Subcutaneous adipose tissue (tissue), 4 donors: ENCODE results near the gene SLC25A22. TPM values are rescaled to one million over a fixed set of nuclear protein-coding genes. Genes with fewer than 3 reads are reported as not detected.

ENCODE experiments used
- total RNA-seq, 4 donors: library from RNA; depleted of rRNA; stranded (reverse); fragments of >200 nt; gene quantifications; one replicate each; pipeline ENCODE4 v1.1.0, GENCODE V29; 2016
- TF ChIP-seq, protein P1 (sequence below): fragments of 450-650 bp; IDR thresholded peaks from one replicate; pipeline ENCODE4 v1.5.1; 2016; ENCODE audit warnings: low read depth, mild to moderate bottlenecking, control low read depth, antibody characterized with exemption, moderate library complexity

The SLC25A22 gene
- total RNA-seq, 4 donors from 2014 or later, result 2.5 to 12.8 (median 3.7) TPM

DNA sequence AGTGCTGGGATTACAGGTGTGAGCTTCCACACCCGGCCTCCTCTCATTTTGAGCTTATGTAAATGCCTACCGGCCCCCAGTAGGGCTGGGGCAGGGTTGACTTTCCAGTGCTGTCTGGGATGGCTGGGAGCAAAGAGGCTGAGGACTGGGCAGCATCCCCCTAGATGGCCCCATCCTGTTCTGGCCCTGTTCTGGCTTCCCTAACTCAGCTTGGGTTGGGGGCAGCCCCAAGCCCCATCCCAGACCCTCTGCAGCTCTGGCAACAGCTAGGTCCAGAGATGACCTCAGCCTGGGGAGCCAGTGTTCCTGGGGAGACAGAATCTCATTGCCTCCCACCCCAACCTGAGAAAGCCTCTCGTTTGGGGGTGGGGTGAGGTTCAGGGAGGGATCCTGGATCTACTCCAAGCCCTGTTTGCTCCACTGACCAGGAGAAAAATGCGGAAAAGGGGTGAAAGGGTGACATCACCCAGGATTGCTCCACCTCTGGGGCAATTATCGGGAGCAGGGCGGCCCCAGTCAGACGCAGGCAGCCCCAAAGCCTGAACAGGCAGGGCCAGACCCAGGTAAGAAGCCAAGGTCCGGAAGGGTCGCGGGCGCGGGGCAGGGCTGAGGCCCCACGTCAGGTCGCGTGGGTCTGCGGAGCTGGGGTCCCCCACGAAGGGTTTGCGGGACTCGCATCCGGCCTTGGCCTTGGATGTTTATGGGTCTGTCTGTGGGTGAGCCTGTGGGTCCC, 20.5 kb upstream of the SLC25A22 start, which contains the start of gene PNPLA2:
PNPLA2 (plus strand) TSS at position 519 of the 733 bp plus-strand sequence. CDS start 805 bp downstream, outside the sequence.
- TF ChIP-seq, protein P1, sequence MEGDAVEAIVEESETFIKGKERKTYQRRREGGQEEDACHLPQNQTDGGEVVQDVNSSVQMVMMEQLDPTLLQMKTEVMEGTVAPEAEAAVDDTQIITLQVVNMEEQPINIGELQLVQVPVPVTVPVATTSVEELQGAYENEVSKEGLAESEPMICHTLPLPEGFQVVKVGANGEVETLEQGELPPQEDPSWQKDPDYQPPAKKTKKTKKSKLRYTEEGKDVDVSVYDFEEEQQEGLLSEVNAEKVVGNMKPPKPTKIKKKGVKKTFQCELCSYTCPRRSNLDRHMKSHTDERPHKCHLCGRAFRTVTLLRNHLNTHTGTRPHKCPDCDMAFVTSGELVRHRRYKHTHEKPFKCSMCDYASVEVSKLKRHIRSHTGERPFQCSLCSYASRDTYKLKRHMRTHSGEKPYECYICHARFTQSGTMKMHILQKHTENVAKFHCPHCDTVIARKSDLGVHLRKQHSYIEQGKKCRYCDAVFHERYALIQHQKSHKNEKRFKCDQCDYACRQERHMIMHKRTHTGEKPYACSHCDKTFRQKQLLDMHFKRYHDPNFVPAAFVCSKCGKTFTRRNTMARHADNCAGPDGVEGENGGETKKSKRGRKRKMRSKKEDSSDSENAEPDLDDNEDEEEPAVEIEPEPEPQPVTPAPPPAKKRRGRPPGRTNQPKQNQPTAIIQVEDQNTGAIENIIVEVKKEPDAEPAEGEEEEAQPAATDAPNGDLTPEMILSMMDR, result no peak

DNA sequence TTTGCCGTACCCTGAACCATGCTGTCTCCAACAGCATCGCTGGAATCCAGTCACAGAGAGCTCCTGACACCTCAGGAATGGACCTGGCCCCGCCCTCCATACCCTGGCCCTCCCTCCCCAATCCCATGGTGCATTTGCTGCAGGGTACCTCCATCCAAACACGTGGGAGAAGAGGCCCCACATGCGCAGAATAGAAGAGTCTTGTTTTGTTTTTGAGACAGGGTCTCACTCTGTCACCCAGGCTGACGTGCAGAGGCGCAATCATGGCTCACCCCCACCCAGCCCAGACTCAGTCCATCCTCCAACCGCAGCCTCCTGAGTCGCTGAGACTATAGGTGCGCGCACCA, 18.3 kb upstream of the SLC25A22 start:
- TF ChIP-seq, protein P1, result no peak

DNA sequence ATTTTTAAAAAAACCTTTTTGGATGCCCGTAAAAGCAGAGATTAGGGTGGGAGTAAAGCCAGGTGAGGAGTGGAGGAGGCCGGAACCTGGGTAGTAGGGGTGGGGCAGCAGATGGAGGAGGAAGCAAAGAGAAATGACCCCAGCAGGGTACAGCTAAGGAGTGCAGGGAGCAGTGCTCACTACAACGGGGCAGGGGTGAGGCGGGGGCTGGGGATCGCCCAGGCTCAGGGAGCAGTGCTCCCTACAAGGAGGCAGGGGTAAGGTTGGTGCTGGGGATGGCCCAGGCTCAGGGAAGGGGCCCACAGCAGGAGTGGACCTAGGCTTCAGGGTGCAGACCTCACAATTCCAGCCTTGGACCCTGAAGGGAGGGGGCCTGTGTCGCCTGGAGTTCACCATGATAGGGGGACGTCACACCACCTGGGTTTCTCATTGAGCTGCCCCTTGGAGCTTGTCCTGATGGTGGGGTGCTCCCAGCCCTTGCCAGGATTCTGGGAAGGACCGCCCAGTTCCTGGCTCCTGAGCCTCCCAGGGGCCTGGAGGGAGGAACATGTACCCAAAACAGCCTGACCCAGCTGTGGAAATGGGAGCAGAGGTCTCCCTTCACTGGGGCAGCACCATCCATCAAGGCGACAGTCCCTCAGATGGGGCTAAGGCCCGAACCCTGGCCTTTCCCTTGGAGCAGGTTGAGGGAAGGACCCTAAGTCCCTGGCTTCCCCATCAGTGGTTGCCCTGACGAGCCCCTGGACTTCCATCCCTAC, 17.8 kb upstream of the SLC25A22 start:
- TF ChIP-seq, protein P1, result no peak

DNA sequence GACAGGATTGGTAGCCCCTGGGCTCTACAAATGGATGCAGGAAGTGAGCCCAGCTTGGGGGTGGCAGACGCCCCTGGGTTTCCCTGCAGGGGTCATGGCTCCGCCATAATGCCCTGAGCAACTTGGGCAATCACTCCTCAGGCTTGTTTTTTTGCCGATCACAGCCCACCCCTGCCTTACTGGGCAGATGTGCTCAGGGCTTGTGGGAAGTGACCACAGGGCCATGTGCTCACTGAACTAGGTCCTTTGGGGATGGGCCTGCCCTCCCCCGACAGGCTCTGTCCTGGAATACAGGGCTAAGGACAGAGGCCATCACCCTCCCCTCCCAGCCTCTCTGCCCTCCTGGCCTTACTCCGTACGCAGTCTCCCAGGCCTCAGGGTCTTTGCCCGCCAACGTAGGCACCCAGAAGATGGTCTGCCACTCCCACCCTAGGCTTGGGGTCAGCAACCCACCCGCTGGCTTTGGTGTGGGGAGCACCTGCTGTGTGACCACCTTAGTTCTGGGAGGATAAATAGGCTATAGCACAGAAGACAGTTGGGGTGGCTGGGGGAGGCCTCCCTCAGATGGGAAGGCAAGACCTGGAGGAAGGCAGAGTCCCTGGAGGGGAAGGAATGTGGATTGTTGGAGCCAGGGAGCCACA, 15.5 kb upstream of the SLC25A22 start:
- TF ChIP-seq, protein P1, result no peak

DNA sequence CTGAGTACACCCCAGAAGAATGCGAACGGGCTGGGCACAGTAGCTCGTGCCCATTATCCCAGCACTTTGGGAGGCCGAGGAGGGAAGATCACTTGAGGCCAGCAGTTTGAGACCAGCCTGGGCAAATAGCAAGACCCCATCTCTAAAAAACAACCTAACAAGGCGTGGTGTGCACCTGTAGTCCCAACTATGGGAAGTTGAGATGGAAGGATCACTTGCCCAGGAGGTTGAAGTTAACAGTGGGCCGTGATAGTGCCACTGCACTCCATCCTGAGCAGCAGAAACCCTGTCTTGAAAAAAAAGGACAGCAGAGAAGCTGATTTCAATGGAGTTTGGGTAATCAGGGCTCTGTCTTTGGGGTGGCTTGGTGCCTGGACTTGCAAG, 15.0 kb upstream of the SLC25A22 start:
- TF ChIP-seq, protein P1, result no peak

DNA sequence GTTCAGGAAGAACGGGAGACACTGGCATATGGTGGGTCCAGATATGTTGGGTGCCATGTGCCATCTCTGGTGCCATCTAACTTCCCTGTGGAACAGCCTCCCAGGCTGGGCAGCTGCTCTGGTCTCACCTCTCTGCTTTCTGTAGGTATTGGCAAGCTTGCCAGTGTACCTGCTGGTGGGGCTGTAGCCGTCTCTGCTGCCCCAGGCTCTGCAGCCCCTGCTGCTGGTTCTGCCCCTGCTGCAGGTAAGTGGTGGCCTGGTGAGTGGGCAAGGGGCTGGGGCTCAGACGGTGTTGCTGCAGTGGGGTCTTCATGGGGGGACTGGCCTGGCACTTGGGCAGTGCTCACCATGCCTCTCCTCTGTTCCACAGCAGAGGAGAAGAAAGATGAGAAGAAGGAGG, 14.3 kb upstream of the SLC25A22 start:
- TF ChIP-seq, protein P1, result no peak
